Transverse colon (tissue), 4 donors: ENCODE measurements around the gene B3GALT2. TPM values are rescaled to one million over a fixed set of nuclear protein-coding genes. Genes with fewer than 3 reads are reported as not detected.

Experiments used
- DNase-seq: peaks from one replicate; pipeline ENCODE4 v3.0.0-alpha.2; 2019
- H3K27ac ChIP-seq, 4 donors: fragments of 200-600 bp; sonication (generic); 2 replicates each; pipeline ENCODE4 v1.5.1; 2016 to 2018; ENCODE audit warnings: inconsistent platforms in 4 of 4
- H3K27me3 ChIP-seq: fragments of 200-600 bp; sonication (generic); 2 replicates; pipeline ENCODE4 v1.5.1; 2017; ENCODE audit warnings: inconsistent platforms
- H3K36me3 ChIP-seq, 4 donors: fragments of 200-600 bp; sonication (generic); 2 replicates each; pipeline ENCODE4 v1.5.1; 2017 to 2019; ENCODE audit warnings: inconsistent platforms in 4 of 4
- H3K4me1 ChIP-seq, 4 donors: fragments of 200-600 bp; sonication (generic); 2 replicates each; pipeline ENCODE4 v1.5.1; 2017 to 2020; ENCODE audit warnings: inconsistent platforms in 4 of 4
- H3K4me3 ChIP-seq, 4 donors: fragments of 200-600 bp; sonication (generic); 1 replicate in 1 of 4; 2 replicates in 3 of 4; pipeline versions ENCODE4 v1.5.1 to v1.6.1; 2017 to 2019; ENCODE audit warnings: inconsistent platforms in 4 of 4
- H3K9me3 ChIP-seq, 2 donors: fragments of 200-600 bp; sonication (generic); 2 replicates each; pipeline ENCODE4 v1.5.1; 2017 to 2019; ENCODE audit warnings: inconsistent platforms in 2 of 2
- CTCF ChIP-seq, 5 experiments: fragments of 200-600 bp in 3 of 5; fragments of 450-650 bp in 2 of 5; sonication (generic) in 3 of 5; IDR thresholded peaks; 1 replicate in 2 of 5; 2 replicates in 3 of 5; pipeline ENCODE4 v1.5.1; 2016 to 2017; ENCODE audit warnings: antibody characterized with exemption in 5 of 5, inconsistent platforms in 3 of 5, mild to moderate bottlenecking in 2 of 5, moderate library complexity in 1 of 5
- EP300 ChIP-seq: sonication (generic); formaldehyde crosslinking; IDR thresholded peaks from one replicate; pipeline ENCODE4 v1.6.1; 2017; ENCODE audit warnings: antibody characterized with exemption, low read depth
- POLR2A ChIP-seq: fragments of 450-650 bp; IDR thresholded peaks from one replicate; pipeline ENCODE4 v1.6.1; 2016; ENCODE audit warnings: antibody characterized with exemption, mild to moderate bottlenecking, moderate library complexity
- POLR2AphosphoS5 ChIP-seq, 3 donors: sonication (generic); formaldehyde crosslinking; IDR thresholded peaks; one replicate each; pipeline ENCODE4 v1.6.1; 2016; ENCODE audit warnings: antibody characterized with exemption in 3 of 3
- whole genome bisulfite sequencing, 2 donors: methylation state at CpG; one replicate each; pipeline ENCODE4 v1.1.5; 2018; ENCODE audit warnings: low coverage in 1 of 2; 5-methylcytosine and 5-hydroxymethylcytosine counted together
- in situ Hi-C, 4 donors: fragments of 200-750 bp; cut with MboI; loops; one replicate each; pipeline versions ENCODE4 v1.15.0 to v1.15.1; 2017; ENCODE audit warnings: low sequenced_read_pairs in 3 of 4, low pct_ligation_motif_present in 1 of 4, low pct_unique_long_range_greater_than_20kb in 1 of 4
- intact Hi-C: fragments of 100-400 bp; cut with DNase I; formaldehyde crosslinking; loops from one replicate; pipeline ENCODE4 v1.15.1; 2023; ENCODE audit warnings: low total_unique reads
- total RNA-seq, 4 donors: library from RNA; depleted of rRNA; stranded (reverse); fragments of >200 nt; gene quantifications; one replicate each; pipeline ENCODE4 v1.1.0, GENCODE V29; 2016

The B3GALT2 gene
- total RNA-seq, 4 donors from 2014 or later, result 0.20 to 0.82 (median 0.64) TPM; not detected in 1

- Histone ChIP-seq H3K36me3 (peaks cover 0 to 4% (median 0%) of the 10 kb centered on the region in 4 donors), H3K4me1 (no peaks in the 10 kb centered on the region), H3K27me3 (no peaks in the 10 kb centered on the region), H3K9me3 (no peaks in the 10 kb centered on the region), H3K4me3 (no peak overlapping the region), H3K27ac (no peak overlapping the region)
- DNase-seq, result no peak
- intact Hi-C loops (no loop called here), in situ Hi-C loops (no loop called here)
- TF ChIP-seq POLR2AphosphoS5 (IDR thresholded peaks at IDR 0.05) (no peak), EP300 (no peak), POLR2A (no peak), CTCF (IDR thresholded peaks at IDR 0.05) (no peak)
Measured at GRCh38 chr1:193221651-193222050, 35.2 kb upstream of the B3GALT2 start.

GRCh38 chr1:193219391-193219790 is 33.0 kb upstream of the B3GALT2 start:
- TF ChIP-seq POLR2AphosphoS5 (IDR thresholded peaks at IDR 0.05), result no peak
- no peak for TF ChIP-seq EP300
- no peak for TF ChIP-seq CTCF (IDR thresholded peaks at IDR 0.05)
- no peak for TF ChIP-seq POLR2A
- intact Hi-C loops, result no loop called here
- H3K36me3 ChIP-seq, result peaks cover 0 to 16% (median 0%) of the 10 kb centered on the region in 4 donors
- 85 to 100% methylated on average over 4 of the region's 4 CpGs for WGBS, 2 donors
- no peaks in the 10 kb centered on the region for H3K9me3 ChIP-seq
- H3K27me3 ChIP-seq, result no peaks in the 10 kb centered on the region
- no peak overlapping the region for H3K4me3 ChIP-seq
- in situ Hi-C loops, result no loop called here
- no peak for DNase-seq
- H3K27ac ChIP-seq, result no peak overlapping the region
- H3K4me1 ChIP-seq, result no peaks in the 10 kb centered on the region

GRCh38 chr1:193216920-193217319 is 30.5 kb upstream of the B3GALT2 start:
- no peak overlapping the region for H3K4me3 ChIP-seq
- H3K36me3 ChIP-seq, result peaks cover 0 to 25% (median 0%) of the 10 kb centered on the region in 4 donors
- no peak for DNase-seq

GRCh38 chr1:193213998-193214397 is 27.6 kb upstream of the B3GALT2 start:
- Histone ChIP-seq H3K9me3 (no peaks in the 10 kb centered on the region), H3K4me3 (no peak overlapping the region), H3K4me1 (peaks cover 0 to 7% (median 0%) of the 10 kb centered on the region in 4 donors), H3K27ac (no peak overlapping the region), H3K27me3 (no peaks in the 10 kb centered on the region), H3K36me3 (peaks cover 0 to 25% (median 0%) of the 10 kb centered on the region in 4 donors)
- intact Hi-C loops (no loop called here), in situ Hi-C loops (no loop called here)
- TF ChIP-seq POLR2AphosphoS5 (IDR thresholded peaks at IDR 0.05) (no peak), EP300 (no peak), POLR2A (no peak), CTCF (IDR thresholded peaks at IDR 0.05) (no peak)
- 96 to 98% methylated on average over 4 of the region's 4 CpGs for WGBS, 2 donors
- no peak for DNase-seq

More at GRCh38 chr1:193216920-193217319, 30.5 kb upstream of the B3GALT2 start:
- intact Hi-C loops (no loop called here), in situ Hi-C loops (no loop called here)
- no peaks in the 10 kb centered on the region for H3K4me1 ChIP-seq
- no peaks in the 10 kb centered on the region for H3K9me3 ChIP-seq
- TF ChIP-seq POLR2AphosphoS5 (IDR thresholded peaks at IDR 0.05) (no peak), POLR2A (no peak), EP300 (no peak), CTCF (IDR thresholded peaks at IDR 0.05) (no peak)
- H3K27me3 ChIP-seq, result no peaks in the 10 kb centered on the region
- no peak overlapping the region for H3K27ac ChIP-seq
- 67 to 80% methylated on average over 1 to 8 of the region's 8 CpGs for WGBS, 2 donors
